Measurements from ENCODE around the gene DCST2.

The DCST2 gene

GRCh38 chr1:155033524-155033923 lies at the start of gene DCST2, which contains the start of gene DCST1:
DCST2 (minus strand) TSS chr1:155033781; CDS start chr1:155033701, 80 bp downstream.
DCST1 (plus strand) TSS chr1:155033824; CDS start chr1:155034037, 213 bp downstream.
- no peak within 1 kb of the TSS for H3K27ac ChIP-seq
- TF ChIP-seq CTCF (conservative IDR thresholded peaks at IDR 0.05), result no peak

- no peak for TF ChIP-seq CTCF (conservative IDR thresholded peaks at IDR 0.05)
- H3K27ac ChIP-seq, result peak overlapping the region; percentile 81
Observed at GRCh38 chr1:155083052-155083541, 49.5 kb upstream of the DCST2 start.

GRCh38 chr1:155082301-155083051 lies 48.9 kb upstream of the DCST2 start:
- TF ChIP-seq CTCF (conservative IDR thresholded peaks at IDR 0.05), result no peak
- peak overlapping the region; percentile 81 for H3K27ac ChIP-seq

GRCh38 chr1:155081472-155082300 lies 48.1 kb upstream of the DCST2 start:
- H3K27ac ChIP-seq, result peak overlapping the region; percentile 81
- no peak for TF ChIP-seq CTCF (conservative IDR thresholded peaks at IDR 0.05)

GRCh38 chr1:155080312-155081228 lies 47.0 kb upstream of the DCST2 start:
- no peak for TF ChIP-seq CTCF (conservative IDR thresholded peaks at IDR 0.05)
- H3K27ac ChIP-seq, result peak overlapping the region; percentile 81

- TF ChIP-seq CTCF (conservative IDR thresholded peaks at IDR 0.05), result no peak
- H3K27ac ChIP-seq, result peak overlapping the region; percentile 81
Observed at GRCh38 chr1:155079487-155080311, 46.1 kb upstream of the DCST2 start.

All from VCaP (cell line).